ENCODE data around the gene TBCD. TPM values are rescaled to one million over a fixed set of nuclear protein-coding genes. Genes with fewer than 3 reads are reported as not detected.

Gene TBCD
- total RNA-seq, 3 donors from 2014 or later, result 41.3 to 76.0 (median 55.4) TPM

GRCh38 chr17:82989881-82990280 is 238.0 kb downstream of the TBCD start:
- Histone ChIP-seq H3K9me3 (peaks cover 17% of the 10 kb centered on the region), H3K4me3 (no peak overlapping the region), H3K36me3 (ENCODE audit: low read depth) (no peaks in the 10 kb centered on the region), H3K4me1 (ENCODE audit: low read depth) (no peaks in the 10 kb centered on the region)
- intact Hi-C loops (cut with DNase I, micrococcal nuclease), result no loop called here
- no peak for ATAC-seq
- no peak for TF ChIP-seq CTCF (IDR thresholded peaks at IDR 0.05)
- DNase-seq, result no peak

- Histone ChIP-seq H3K4me1 (ENCODE audit: low read depth) (no peaks in the 10 kb centered on the region), H3K4me3 (no peak overlapping the region), H3K36me3 (ENCODE audit: low read depth) (no peaks in the 10 kb centered on the region), H3K9me3 (peaks cover 17% of the 10 kb centered on the region)
- intact Hi-C loops (cut with DNase I, micrococcal nuclease), result no loop called here
- no peak for TF ChIP-seq CTCF (IDR thresholded peaks at IDR 0.05)
- ATAC-seq, result no peak
- no peak for DNase-seq
Observed at GRCh38 chr17:82993005-82993404, 241.1 kb downstream of the TBCD start.

Other genes with a start within 250 kb of the TBCD start
- 10 to 100 TPM; 39.7 to 62.3 (median 43.5) TPM for gene FOXK2, start 232.3 kb upstream of the TBCD start, total RNA-seq
- gene WDR45B, start 103.6 kb upstream of the TBCD start, total RNA-seq, result 10 to 100 TPM; 69.0 to 76.0 (median 74.4) TPM
- 10 to 100 TPM; 21.0 to 52.4 (median 23.9) TPM for gene RAB40B, start 53.4 kb upstream of the TBCD start, total RNA-seq
- gene FN3KRP, start 35.4 kb upstream of the TBCD start, total RNA-seq, result 10 to 100 TPM; 30.8 to 36.1 (median 34.8) TPM
- gene FN3K, start 16.4 kb upstream of the TBCD start, total RNA-seq, result 10 to 100 TPM; 39.4 to 45.5 (median 40.8) TPM
- not detected for gene ZNF750, start 88.0 kb downstream of the TBCD start, total RNA-seq

Measured in mucosa of descending colon (tissue), 3 donors.